ENCODE measurements around the gene CHD6. TPM values are rescaled to one million over a fixed set of nuclear protein-coding genes. Genes with fewer than 3 reads are reported as not detected.

Gene CHD6
- total and polyA plus RNA-seq, 7 experiments from 2014 or later = 46.3 to 132 (median 94.6) TPM

DNA sequence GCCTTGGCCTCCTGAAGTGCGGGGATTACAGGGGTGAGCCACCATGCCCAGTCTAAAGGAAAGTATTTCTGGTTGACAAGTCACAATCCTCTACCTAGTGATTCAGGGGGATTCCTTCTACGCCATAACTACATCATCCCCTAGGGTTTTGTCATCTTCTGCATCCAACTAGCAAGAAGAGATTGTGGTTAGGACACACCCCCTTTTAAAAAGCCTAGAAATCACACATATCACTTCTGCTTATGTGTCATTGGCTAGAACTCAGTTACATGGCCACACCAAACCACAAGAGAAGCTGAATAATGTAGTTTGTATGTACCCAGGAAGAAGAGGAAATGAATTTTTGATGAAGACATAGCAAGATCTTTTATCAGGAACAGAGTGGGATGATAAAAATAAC, 14.7 kb upstream of the CHD6 start:
- H3K4me1 ChIP-seq (ENCODE audit: control insufficient read depth in 2 of 2, insufficient read depth in 2 of 2, low read length in 2 of 2) = no peaks in the 10 kb centered on the region
- H3K4me3 ChIP-seq (ENCODE audit: low read length) = no peak overlapping the region
- no peaks in the 10 kb centered on the region for H3K9me3 ChIP-seq (ENCODE audit: control insufficient read depth in 2 of 3, low read length in 3 of 3)
- H3K27ac Mint-ChIP-seq = no peak overlapping the region
- no peak for DNase-seq
- intact Hi-C loops (cut with micrococcal nuclease) = no loop called here
- no peak overlapping the region for H3K27ac ChIP-seq (ENCODE audit: low read depth, low read length)
- no peak overlapping the region for H3K4me3 Mint-ChIP-seq
- ChIA-PET CTCF (no interaction called here), POLR2A (no interaction called here)
- no peaks in the 10 kb centered on the region for H3K9me3 Mint-ChIP-seq
- peaks cover 0 to 2% (median 0%) of the 10 kb centered on the region in 7 donors for H3K4me1 Mint-ChIP-seq
- H3K27me3 Mint-ChIP-seq = peaks cover 0 to 7% (median 0%) of the 10 kb centered on the region in 5 donors
- H3K27me3 ChIP-seq (ENCODE audit: control insufficient read depth in 2 of 2, insufficient read depth in 2 of 2, low read length in 2 of 2) = no peaks in the 10 kb centered on the region
- no peaks in the 10 kb centered on the region for H3K36me3 ChIP-seq (ENCODE audit: control insufficient read depth in 2 of 3, insufficient read depth in 3 of 3, low read length in 3 of 3)
- H3K36me3 Mint-ChIP-seq = no peaks in the 10 kb centered on the region
- peak; percentile 90 for ATAC-seq

DNA sequence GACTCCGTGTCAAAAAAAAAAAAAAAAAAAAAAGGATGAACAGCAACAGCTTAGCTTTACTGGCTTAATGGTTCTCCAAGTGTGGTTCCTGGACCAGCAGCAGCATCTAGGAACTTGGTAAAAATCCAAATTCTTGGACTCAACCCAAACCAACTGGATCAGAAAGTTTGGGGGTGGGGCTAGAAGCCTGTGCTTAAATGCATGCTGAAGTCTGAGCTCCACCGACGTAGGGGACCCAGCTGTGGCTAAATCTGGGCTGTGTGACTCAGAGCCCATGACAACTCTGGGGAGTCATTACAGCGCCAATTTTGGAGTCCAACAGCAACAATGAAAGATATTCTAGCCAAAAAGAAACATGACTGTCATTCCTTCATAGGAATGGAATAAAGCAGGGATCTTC, 13.6 kb upstream of the CHD6 start:
- no peaks in the 10 kb centered on the region for H3K4me1 ChIP-seq (ENCODE audit: control insufficient read depth in 2 of 2, insufficient read depth in 2 of 2, low read length in 2 of 2)
- DNase-seq (no peak), ATAC-seq (no peak)
- H3K27me3 ChIP-seq (ENCODE audit: control insufficient read depth in 2 of 2, insufficient read depth in 2 of 2, low read length in 2 of 2) = no peaks in the 10 kb centered on the region
- CTCF ChIA-PET = no interaction called here
- POLR2A ChIA-PET = no interaction called here
- Mint-ChIP-seq H3K9me3 (peaks cover 0 to 2% (median 0%) of the 10 kb centered on the region in 11 donors), H3K27me3 (peaks cover 0 to 9% (median 0%) of the 10 kb centered on the region in 5 donors), H3K27ac (no peak overlapping the region), H3K4me3 (no peak overlapping the region), H3K4me1 (peaks cover 0 to 2% (median 0%) of the 10 kb centered on the region in 7 donors), H3K36me3 (no peaks in the 10 kb centered on the region)
- no peaks in the 10 kb centered on the region for H3K36me3 ChIP-seq (ENCODE audit: control insufficient read depth in 2 of 3, insufficient read depth in 3 of 3, low read length in 3 of 3)
- no peak overlapping the region for H3K27ac ChIP-seq (ENCODE audit: low read depth, low read length)
- H3K9me3 ChIP-seq (ENCODE audit: control insufficient read depth in 2 of 3, low read length in 3 of 3) = no peaks in the 10 kb centered on the region
- intact Hi-C loops (cut with micrococcal nuclease) = no loop called here
- H3K4me3 ChIP-seq (ENCODE audit: low read length) = no peak overlapping the region

DNA sequence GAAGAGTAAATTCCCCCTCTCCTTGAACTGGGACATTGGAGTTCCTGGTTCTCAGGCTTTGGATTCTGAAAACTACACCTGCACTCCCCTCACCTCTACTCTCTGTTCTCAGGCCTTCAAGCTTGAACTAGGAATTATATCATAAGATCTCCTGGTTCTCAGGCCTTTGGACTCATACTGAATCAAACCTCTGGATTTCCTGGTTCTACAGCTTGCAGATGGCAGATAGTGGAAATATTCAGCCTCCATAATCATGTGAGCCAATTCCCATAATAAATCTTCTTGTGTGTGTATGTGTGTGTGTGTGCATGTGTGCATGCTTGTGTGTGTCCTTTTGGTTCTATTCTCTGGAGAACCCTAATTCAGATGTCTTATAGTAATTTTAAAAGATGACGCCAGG, 12.7 kb upstream of the CHD6 start:
- intact Hi-C loops (cut with micrococcal nuclease) = no loop called here
- ATAC-seq (no peak), DNase-seq (no peak)
- Histone ChIP-seq H3K27ac (ENCODE audit: low read depth, low read length) (no peak overlapping the region), H3K27me3 (ENCODE audit: control insufficient read depth in 2 of 2, insufficient read depth in 2 of 2, low read length in 2 of 2) (no peaks in the 10 kb centered on the region), H3K36me3 (ENCODE audit: control insufficient read depth in 2 of 3, insufficient read depth in 3 of 3, low read length in 3 of 3) (no peaks in the 10 kb centered on the region), H3K9me3 (ENCODE audit: control insufficient read depth in 2 of 3, low read length in 3 of 3) (no peaks in the 10 kb centered on the region), H3K4me1 (ENCODE audit: control insufficient read depth in 2 of 2, insufficient read depth in 2 of 2, low read length in 2 of 2) (no peaks in the 10 kb centered on the region), H3K4me3 (ENCODE audit: low read length) (no peak overlapping the region)
- ChIA-PET POLR2A (no interaction called here), CTCF (interaction anchor here (0.6 kb wide), 1 partner anchor 215 kb away, joined by 3 read pairs; no protein-coding TSS in a partner anchor)
- no peak overlapping the region for H3K27ac Mint-ChIP-seq
- peaks cover 0 to 2% (median 0%) of the 10 kb centered on the region in 11 donors for H3K9me3 Mint-ChIP-seq
- H3K27me3 Mint-ChIP-seq = peaks cover 0 to 9% (median 0%) of the 10 kb centered on the region in 5 donors
- H3K36me3 Mint-ChIP-seq = no peaks in the 10 kb centered on the region
- H3K4me1 Mint-ChIP-seq = peaks cover 0 to 2% (median 0%) of the 10 kb centered on the region in 7 donors
- H3K4me3 Mint-ChIP-seq = no peak overlapping the region

DNA sequence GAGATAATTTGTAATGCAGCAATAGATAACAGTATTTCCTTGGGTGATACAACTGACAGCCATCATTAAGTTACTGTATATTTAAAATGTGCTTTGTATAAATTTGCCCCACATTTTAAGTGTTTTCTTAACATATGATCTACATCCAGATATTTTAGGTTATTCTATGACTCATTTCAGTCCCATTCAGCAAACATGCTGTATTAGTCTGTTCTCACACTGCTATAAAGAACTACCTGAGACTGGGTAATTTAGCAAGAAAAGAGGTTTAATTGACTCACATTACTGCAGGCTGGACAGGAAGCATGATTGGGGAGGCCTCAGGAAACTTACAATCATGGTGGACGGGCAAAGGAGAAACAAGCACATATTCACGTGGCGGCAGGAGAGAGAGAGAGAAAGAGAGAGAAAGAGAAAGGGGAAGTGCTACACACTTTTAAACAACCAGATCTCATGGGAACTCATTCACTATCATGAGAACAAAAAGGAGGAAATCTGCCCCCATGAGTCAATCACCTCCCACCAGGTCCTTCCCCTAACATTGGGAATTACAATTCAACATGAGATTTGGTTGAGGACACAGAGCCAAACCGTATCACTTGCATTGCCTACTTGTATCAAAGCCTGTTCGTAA, 9.6 kb upstream of the CHD6 start:
- peaks cover 0 to 11% (median 0%) of the 10 kb centered on the region in 5 donors for H3K27me3 Mint-ChIP-seq
- Histone ChIP-seq H3K4me3 (ENCODE audit: low read length) (no peak overlapping the region), H3K36me3 (ENCODE audit: control insufficient read depth in 2 of 3, insufficient read depth in 3 of 3, low read length in 3 of 3) (no peaks in the 10 kb centered on the region), H3K9me3 (ENCODE audit: control insufficient read depth in 2 of 3, low read length in 3 of 3) (no peaks in the 10 kb centered on the region), H3K4me1 (ENCODE audit: control insufficient read depth in 2 of 2, insufficient read depth in 2 of 2, low read length in 2 of 2) (no peaks in the 10 kb centered on the region), H3K27me3 (ENCODE audit: control insufficient read depth in 2 of 2, insufficient read depth in 2 of 2, low read length in 2 of 2) (no peaks in the 10 kb centered on the region), H3K27ac (ENCODE audit: low read depth, low read length) (no peak overlapping the region)
- ATAC-seq (no peak), DNase-seq (no peak)
- intact Hi-C loops (cut with micrococcal nuclease) = no loop called here
- CTCF ChIA-PET = no interaction called here
- no peaks in the 10 kb centered on the region for H3K36me3 Mint-ChIP-seq
- no peaks in the 10 kb centered on the region for H3K4me1 Mint-ChIP-seq
- no peak overlapping the region for H3K27ac Mint-ChIP-seq
- no peak overlapping the region for H3K4me3 Mint-ChIP-seq
- peaks cover 0 to 2% (median 0%) of the 10 kb centered on the region in 11 donors for H3K9me3 Mint-ChIP-seq
- POLR2A ChIA-PET = interaction anchor here (0.8 kb wide), 1 partner anchor 9 kb away, joined by 3 read pairs; the partner anchor contains the start of gene CHD6

DNA sequence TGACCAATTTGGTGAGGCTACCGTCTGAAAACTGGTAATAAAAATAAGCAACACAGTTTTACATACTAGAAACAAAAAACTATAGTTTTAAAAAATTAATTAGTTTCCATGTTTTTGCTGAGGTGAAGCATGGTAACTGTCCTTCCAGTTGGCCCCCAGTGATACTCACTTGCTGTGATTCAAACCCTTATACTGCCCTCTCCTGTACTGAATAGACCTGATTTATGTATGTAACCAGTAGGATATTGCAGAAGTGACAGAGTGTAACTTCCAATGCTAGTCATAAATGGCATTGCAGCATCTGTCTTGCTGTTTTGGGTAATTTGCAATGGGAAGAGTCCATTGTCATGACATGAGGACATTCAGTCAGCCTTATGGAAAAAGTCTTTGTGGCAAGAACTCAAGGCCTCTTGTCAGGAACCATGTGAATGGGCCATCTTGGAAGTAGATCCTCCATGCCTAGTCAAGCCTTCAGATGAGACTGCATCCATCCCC, 8.9 kb upstream of the CHD6 start:
- DNase-seq (no peak), ATAC-seq (no peak)
- Mint-ChIP-seq H3K36me3 (no peaks in the 10 kb centered on the region), H3K27me3 (peaks cover 0 to 11% (median 0%) of the 10 kb centered on the region in 5 donors), H3K9me3 (peaks cover 0 to 2% (median 0%) of the 10 kb centered on the region in 11 donors), H3K27ac (no peak overlapping the region), H3K4me1 (no peaks in the 10 kb centered on the region), H3K4me3 (no peak overlapping the region)
- intact Hi-C loops (cut with micrococcal nuclease) = no loop called here
- Histone ChIP-seq H3K27me3 (ENCODE audit: control insufficient read depth in 2 of 2, insufficient read depth in 2 of 2, low read length in 2 of 2) (no peaks in the 10 kb centered on the region), H3K36me3 (ENCODE audit: control insufficient read depth in 2 of 3, insufficient read depth in 3 of 3, low read length in 3 of 3) (no peaks in the 10 kb centered on the region), H3K4me1 (ENCODE audit: control insufficient read depth in 2 of 2, insufficient read depth in 2 of 2, low read length in 2 of 2) (no peaks in the 10 kb centered on the region), H3K4me3 (ENCODE audit: low read length) (no peak overlapping the region), H3K27ac (ENCODE audit: low read depth, low read length) (no peak overlapping the region), H3K9me3 (ENCODE audit: control insufficient read depth in 2 of 3, low read length in 3 of 3) (no peaks in the 10 kb centered on the region)
- POLR2A ChIA-PET = no interaction called here
- CTCF ChIA-PET = no interaction called here

DNA sequence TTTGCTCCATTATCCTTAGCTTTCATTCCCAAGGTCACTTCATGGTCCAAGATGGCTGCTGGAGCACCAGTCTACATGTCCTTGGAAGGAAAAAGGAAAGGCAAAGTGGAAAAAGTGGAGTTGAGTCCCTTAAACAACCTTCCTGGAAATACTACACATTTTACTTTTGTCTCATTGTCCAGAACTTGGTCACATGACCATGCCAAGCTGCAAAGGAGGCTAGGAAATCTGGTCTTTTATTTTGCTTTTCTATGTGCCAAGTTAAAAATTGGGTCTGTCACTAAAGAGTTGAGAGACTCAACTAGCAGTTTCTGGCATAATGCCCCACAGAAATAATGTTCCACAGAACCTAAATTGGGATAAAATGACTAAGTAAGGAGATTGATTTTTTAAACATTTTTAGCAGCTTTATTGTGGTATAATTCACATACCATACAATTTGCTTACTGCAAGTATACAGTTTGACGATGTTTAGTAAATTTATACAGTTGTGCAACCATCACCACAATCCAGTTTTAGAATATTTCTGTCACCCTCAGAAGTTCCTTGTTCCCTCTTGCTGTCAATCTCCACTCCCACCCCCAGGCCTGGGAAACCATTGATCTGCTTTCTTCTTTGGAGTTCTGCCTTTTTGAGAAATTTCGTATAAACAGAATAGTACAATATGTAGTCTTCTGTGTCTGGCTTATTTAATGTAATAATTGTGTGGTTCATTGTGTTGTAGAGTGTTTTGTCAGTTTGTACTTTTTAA, 5.6 kb upstream of the CHD6 start:
- ATAC-seq = no peak
- Histone ChIP-seq H3K27me3 (ENCODE audit: control insufficient read depth in 2 of 2, insufficient read depth in 2 of 2, low read length in 2 of 2) (no peaks in the 10 kb centered on the region), H3K4me1 (ENCODE audit: control insufficient read depth in 2 of 2, insufficient read depth in 2 of 2, low read length in 2 of 2) (peaks cover 0 to 4% of the 10 kb centered on the region in 2 donors), H3K27ac (ENCODE audit: low read depth, low read length) (no peak overlapping the region), H3K4me3 (ENCODE audit: low read length) (no peak overlapping the region), H3K9me3 (ENCODE audit: control insufficient read depth in 2 of 3, low read length in 3 of 3) (no peaks in the 10 kb centered on the region), H3K36me3 (ENCODE audit: control insufficient read depth in 2 of 3, insufficient read depth in 3 of 3, low read length in 3 of 3) (no peaks in the 10 kb centered on the region)
- Mint-ChIP-seq H3K27me3 (peaks cover 0 to 24% (median 0%) of the 10 kb centered on the region in 5 donors), H3K36me3 (no peaks in the 10 kb centered on the region), H3K9me3 (peaks cover 0 to 2% (median 0%) of the 10 kb centered on the region in 11 donors), H3K27ac (no peak overlapping the region), H3K4me3 (no peak overlapping the region), H3K4me1 (peaks cover 3 to 12% (median 10%) of the 10 kb centered on the region in 7 donors)
- POLR2A ChIA-PET = no interaction called here
- DNase-seq = no peak
- CTCF ChIA-PET = no interaction called here
- intact Hi-C loops (cut with micrococcal nuclease) = no loop called here

All from naive thymus-derived CD4-positive, alpha-beta T cell (primary cell).